Esophagus squamous epithelium (tissue), 4 donors: Measurements from ENCODE around the gene ARFIP2.

Experiments used
- POLR2A ChIP-seq, 4 donors: fragments of 450-650 bp; IDR thresholded peaks; one replicate each; pipeline ENCODE4 v1.6.1; 2017; ENCODE audit warnings: antibody characterized with exemption in 4 of 4, mild to moderate bottlenecking in 4 of 4, moderate library complexity in 3 of 4
- TF ChIP-seq, protein P1 (sequence below), 6 experiments: fragments of 450-650 bp in 4 of 6; fragments of 200-600 bp in 2 of 6; sonication (generic) in 2 of 6; IDR thresholded peaks; one replicate each; pipeline ENCODE4 v1.5.1; 2016 to 2019; ENCODE audit warnings: antibody characterized with exemption in 6 of 6, mild to moderate bottlenecking in 4 of 6, moderate library complexity in 4 of 6

DNA sequence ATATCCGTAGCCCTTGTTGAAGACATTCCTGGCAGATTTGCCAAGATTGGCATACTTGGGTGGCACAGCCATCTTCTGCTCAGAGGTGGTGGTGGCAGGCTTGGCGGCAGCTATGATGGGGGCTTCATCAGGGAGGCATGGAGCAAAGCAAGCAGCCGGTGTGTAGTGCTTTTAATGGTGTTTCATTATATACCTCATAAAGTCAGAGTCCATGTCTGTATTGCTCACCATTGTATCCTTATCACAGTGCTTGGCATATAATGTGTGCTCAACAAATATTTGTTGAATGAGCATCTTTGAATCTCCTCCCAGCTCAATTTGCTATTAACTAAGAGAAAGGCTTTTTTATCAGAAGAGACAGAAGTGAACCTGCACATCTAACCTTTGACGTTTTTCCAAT, 8.2 kb upstream of the ARFIP2 start:
- TF ChIP-seq, protein P1, sequence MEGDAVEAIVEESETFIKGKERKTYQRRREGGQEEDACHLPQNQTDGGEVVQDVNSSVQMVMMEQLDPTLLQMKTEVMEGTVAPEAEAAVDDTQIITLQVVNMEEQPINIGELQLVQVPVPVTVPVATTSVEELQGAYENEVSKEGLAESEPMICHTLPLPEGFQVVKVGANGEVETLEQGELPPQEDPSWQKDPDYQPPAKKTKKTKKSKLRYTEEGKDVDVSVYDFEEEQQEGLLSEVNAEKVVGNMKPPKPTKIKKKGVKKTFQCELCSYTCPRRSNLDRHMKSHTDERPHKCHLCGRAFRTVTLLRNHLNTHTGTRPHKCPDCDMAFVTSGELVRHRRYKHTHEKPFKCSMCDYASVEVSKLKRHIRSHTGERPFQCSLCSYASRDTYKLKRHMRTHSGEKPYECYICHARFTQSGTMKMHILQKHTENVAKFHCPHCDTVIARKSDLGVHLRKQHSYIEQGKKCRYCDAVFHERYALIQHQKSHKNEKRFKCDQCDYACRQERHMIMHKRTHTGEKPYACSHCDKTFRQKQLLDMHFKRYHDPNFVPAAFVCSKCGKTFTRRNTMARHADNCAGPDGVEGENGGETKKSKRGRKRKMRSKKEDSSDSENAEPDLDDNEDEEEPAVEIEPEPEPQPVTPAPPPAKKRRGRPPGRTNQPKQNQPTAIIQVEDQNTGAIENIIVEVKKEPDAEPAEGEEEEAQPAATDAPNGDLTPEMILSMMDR (IDR thresholded peaks at IDR 0.05), result no peak
- no peak for TF ChIP-seq POLR2A (IDR thresholded peaks at IDR 0.05)
